Esophagus muscularis mucosa (tissue), 3 donors: ENCODE measurements around the gene PFN3.

Source experiments
- POLR2AphosphoS5 ChIP-seq, 2 donors: sonication (generic); formaldehyde crosslinking; IDR thresholded peaks; one replicate each; pipeline ENCODE4 v1.6.1; 2017; ENCODE audit warnings: antibody characterized with exemption in 2 of 2
- TF ChIP-seq, protein P1 (sequence below), 3 experiments: fragments of 200-600 bp in 2 of 3; fragments of 450-650 bp in 1 of 3; sonication (generic) in 2 of 3; IDR thresholded peaks; one replicate each; pipeline ENCODE4 v1.5.1; 2017 to 2019; ENCODE audit warnings: antibody characterized with exemption in 3 of 3, mild to moderate bottlenecking in 2 of 3, moderate library complexity in 1 of 3

DNA sequence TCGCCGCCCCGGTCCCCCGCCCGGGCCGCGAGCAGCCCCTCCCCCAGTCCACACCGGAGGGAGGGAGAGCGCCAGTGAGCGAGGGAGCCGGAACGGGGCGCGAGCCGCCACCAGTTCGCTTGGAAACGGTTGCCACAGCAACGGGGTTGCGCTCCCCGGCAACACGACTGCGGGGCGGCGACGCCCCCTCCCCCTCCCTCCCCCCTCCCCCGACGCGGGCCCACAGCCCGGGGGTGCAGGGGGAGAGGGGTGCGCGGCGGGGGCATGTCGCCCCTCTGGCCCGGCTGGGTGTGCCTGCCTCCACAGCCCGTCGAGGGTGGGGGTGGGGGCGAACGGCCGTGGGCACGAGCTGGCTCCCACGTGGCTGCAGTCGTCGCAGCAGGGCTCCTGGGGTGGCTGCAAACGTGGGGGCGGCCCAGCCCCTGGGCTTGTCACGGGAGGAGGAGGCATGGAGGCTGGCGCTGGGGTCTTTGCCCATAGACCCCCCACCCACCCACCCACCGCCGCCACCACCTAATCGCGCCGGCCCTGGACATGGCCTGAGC lies 46.7 kb upstream of the PFN3 start:
- TF ChIP-seq, protein P1, sequence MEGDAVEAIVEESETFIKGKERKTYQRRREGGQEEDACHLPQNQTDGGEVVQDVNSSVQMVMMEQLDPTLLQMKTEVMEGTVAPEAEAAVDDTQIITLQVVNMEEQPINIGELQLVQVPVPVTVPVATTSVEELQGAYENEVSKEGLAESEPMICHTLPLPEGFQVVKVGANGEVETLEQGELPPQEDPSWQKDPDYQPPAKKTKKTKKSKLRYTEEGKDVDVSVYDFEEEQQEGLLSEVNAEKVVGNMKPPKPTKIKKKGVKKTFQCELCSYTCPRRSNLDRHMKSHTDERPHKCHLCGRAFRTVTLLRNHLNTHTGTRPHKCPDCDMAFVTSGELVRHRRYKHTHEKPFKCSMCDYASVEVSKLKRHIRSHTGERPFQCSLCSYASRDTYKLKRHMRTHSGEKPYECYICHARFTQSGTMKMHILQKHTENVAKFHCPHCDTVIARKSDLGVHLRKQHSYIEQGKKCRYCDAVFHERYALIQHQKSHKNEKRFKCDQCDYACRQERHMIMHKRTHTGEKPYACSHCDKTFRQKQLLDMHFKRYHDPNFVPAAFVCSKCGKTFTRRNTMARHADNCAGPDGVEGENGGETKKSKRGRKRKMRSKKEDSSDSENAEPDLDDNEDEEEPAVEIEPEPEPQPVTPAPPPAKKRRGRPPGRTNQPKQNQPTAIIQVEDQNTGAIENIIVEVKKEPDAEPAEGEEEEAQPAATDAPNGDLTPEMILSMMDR (IDR thresholded peaks at IDR 0.05): no peak
- TF ChIP-seq POLR2AphosphoS5 (IDR thresholded peaks at IDR 0.05): no peak
